Measurements from ENCODE around the gene ANKRD34A. TPM values are rescaled to one million over a fixed set of nuclear protein-coding genes. Genes with fewer than 3 reads are reported as not detected.

ANKRD34A gene
- total and polyA plus RNA-seq, 2 of the 13 experiments (the other 11 are each of a cell fraction or from before 2014, with no cell fraction given): 0.05 to 0.07 TPM

DNA sequence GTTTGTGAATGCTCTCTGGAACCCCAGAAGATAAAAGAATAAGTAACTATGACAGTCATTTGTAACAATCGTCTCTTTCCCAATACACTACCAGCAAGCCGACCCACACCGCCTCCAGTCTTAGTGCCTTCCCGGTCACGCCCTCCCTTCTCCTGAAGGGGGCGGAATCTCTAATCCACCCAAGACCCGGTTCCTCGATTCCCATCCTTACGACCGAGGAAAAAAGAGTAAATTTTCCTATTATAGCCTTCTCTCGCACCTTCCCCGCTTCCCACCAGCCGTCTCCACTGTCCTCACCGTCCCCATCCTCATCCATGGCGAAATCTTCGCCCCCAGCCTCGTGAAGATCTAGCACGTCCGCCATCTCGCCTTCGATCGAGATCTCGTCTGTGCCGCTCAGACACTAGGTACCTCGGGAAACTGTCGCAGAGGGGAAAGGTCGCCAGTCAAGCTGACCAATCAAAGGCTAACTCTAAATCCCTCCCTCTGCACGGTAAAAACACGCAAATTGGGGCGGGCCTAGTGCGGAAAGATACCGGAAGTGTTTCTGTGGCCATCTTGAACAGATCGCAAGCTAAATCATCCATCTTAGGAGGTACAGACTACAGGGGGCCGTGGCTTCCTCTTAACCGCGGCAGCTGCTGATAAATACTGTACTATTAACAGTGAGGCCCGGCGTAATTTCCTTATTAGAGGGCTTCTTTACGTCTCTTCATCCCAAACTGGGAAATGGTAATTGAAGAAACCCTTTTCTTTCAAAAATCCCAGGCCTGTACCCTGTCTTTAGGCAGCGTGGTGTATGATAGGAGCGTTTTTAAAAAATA, 37.1 kb downstream of the ANKRD34A start, which contains the start of gene RBM8A (continued):
- TF ChIP-seq, protein P1, sequence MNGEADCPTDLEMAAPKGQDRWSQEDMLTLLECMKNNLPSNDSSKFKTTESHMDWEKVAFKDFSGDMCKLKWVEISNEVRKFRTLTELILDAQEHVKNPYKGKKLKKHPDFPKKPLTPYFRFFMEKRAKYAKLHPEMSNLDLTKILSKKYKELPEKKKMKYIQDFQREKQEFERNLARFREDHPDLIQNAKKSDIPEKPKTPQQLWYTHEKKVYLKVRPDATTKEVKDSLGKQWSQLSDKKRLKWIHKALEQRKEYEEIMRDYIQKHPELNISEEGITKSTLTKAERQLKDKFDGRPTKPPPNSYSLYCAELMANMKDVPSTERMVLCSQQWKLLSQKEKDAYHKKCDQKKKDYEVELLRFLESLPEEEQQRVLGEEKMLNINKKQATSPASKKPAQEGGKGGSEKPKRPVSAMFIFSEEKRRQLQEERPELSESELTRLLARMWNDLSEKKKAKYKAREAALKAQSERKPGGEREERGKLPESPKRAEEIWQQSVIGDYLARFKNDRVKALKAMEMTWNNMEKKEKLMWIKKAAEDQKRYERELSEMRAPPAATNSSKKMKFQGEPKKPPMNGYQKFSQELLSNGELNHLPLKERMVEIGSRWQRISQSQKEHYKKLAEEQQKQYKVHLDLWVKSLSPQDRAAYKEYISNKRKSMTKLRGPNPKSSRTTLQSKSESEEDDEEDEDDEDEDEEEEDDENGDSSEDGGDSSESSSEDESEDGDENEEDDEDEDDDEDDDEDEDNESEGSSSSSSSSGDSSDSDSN (CRISPR knock-in tag; IDR thresholded peaks at IDR 0.05): peak; percentile 45
- TF ChIP-seq ZFP90 (CRISPR knock-in tag; IDR thresholded peaks at IDR 0.05; ENCODE audit: borderline replicate concordance): no peak
- TF ChIP-seq ZNF281 (CRISPR knock-in tag; IDR thresholded peaks at IDR 0.05; ENCODE audit: borderline replicate concordance): no peak
- no peak for TF ChIP-seq HOXA5 (CRISPR knock-in tag; IDR thresholded peaks at IDR 0.05)
- TF ChIP-seq, protein P2, sequence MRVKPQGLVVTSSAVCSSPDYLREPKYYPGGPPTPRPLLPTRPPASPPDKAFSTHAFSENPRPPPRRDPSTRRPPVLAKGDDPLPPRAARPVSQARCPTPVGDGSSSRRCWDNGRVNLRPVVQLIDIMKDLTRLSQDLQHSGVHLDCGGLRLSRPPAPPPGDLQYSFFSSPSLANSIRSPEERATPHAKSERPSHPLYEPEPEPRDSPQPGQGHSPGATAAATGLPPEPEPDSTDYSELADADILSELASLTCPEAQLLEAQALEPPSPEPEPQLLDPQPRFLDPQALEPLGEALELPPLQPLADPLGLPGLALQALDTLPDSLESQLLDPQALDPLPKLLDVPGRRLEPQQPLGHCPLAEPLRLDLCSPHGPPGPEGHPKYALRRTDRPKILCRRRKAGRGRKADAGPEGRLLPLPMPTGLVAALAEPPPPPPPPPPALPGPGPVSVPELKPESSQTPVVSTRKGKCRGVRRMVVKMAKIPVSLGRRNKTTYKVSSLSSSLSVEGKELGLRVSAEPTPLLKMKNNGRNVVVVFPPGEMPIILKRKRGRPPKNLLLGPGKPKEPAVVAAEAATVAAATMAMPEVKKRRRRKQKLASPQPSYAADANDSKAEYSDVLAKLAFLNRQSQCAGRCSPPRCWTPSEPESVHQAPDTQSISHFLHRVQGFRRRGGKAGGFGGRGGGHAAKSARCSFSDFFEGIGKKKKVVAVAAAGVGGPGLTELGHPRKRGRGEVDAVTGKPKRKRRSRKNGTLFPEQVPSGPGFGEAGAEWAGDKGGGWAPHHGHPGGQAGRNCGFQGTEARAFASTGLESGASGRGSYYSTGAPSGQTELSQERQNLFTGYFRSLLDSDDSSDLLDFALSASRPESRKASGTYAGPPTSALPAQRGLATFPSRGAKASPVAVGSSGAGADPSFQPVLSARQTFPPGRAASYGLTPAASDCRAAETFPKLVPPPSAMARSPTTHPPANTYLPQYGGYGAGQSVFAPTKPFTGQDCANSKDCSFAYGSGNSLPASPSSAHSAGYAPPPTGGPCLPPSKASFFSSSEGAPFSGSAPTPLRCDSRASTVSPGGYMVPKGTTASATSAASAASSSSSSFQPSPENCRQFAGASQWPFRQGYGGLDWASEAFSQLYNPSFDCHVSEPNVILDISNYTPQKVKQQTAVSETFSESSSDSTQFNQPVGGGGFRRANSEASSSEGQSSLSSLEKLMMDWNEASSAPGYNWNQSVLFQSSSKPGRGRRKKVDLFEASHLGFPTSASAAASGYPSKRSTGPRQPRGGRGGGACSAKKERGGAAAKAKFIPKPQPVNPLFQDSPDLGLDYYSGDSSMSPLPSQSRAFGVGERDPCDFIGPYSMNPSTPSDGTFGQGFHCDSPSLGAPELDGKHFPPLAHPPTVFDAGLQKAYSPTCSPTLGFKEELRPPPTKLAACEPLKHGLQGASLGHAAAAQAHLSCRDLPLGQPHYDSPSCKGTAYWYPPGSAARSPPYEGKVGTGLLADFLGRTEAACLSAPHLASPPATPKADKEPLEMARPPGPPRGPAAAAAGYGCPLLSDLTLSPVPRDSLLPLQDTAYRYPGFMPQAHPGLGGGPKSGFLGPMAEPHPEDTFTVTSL (CRISPR knock-in tag; IDR thresholded peaks at IDR 0.05; ENCODE audit: borderline replicate concordance): no peak
- no peak for TF ChIP-seq ZNF775 (CRISPR knock-in tag; IDR thresholded peaks at IDR 0.05; ENCODE audit: borderline replicate concordance)
- TF ChIP-seq ZNF691 (CRISPR knock-in tag; IDR thresholded peaks at IDR 0.05; ENCODE audit: borderline replicate concordance, low read depth): no peak
- TF ChIP-seq IRX3 (CRISPR knock-in tag; IDR thresholded peaks at IDR 0.05; ENCODE audit: borderline replicate concordance, low read depth): no peak
- peak; percentile 93 for TF ChIP-seq SAP130 (CRISPR knock-in tag; IDR thresholded peaks at IDR 0.05; ENCODE audit: low read depth)
- TF ChIP-seq ZNF569 (CRISPR knock-in tag; IDR thresholded peaks at IDR 0.05; ENCODE audit: borderline replicate concordance): no peak
- no peak for TF ChIP-seq KDM4B (CRISPR knock-in tag; IDR thresholded peaks at IDR 0.05)
- TF ChIP-seq ZBTB42 (CRISPR knock-in tag; IDR thresholded peaks at IDR 0.05): 0 out of 2 replicates have a peak, but pooled peaks have one; percentile 15
- no peak for TF ChIP-seq JUND (CRISPR knock-in tag; IDR thresholded peaks at IDR 0.05)
- TF ChIP-seq CCDC6 (CRISPR knock-in tag; IDR thresholded peaks at IDR 0.05): peak; percentile 52; the same call in 1 of the 2 replicates
- peak; percentile 86; the same call in 1 of the 2 replicates for TF ChIP-seq FOXK1 (CRISPR knock-in tag; IDR thresholded peaks at IDR 0.05; ENCODE audit: borderline replicate concordance, low read depth)
- peak; percentile 46; the same call in 1 of the 2 replicates for TF ChIP-seq TOPORS (CRISPR knock-in tag; IDR thresholded peaks at IDR 0.05)
- no peak for TF ChIP-seq BHLHE40 (IDR thresholded peaks at IDR 0.05; ENCODE audit: low read length)
